HG02852 (cell line): Measurements from ENCODE around the gene TFEB.

Source experiments
- ATAC-seq: cut with Tn5 transposase; IDR thresholded peaks from one replicate; pipeline ENCODE4 v1.9.1; 2021; ENCODE audit warnings: mild to moderate bottlenecking, moderate library complexity; ENCODE audit not compliant: unreplicated experiment

Gene TFEB

GRCh38 chr6:41692730-41693129 lies 42.7 kb downstream of the TFEB start:
- no peak for ATAC-seq

- ATAC-seq: no peak
These were observed 43.2 kb downstream of the TFEB start for GRCh38 chr6:41692080-41692675.

- no peak for ATAC-seq
These were observed 43.9 kb downstream of the TFEB start for GRCh38 chr6:41691426-41692079.

- ATAC-seq: no peak
These were observed 44.7 kb downstream of the TFEB start for GRCh38 chr6:41690541-41691330.

GRCh38 chr6:41689171-41690008 lies 46.0 kb downstream of the TFEB start:
- ATAC-seq: no peak

- no peak for ATAC-seq
These were observed 47.0 kb downstream of the TFEB start for GRCh38 chr6:41688256-41688965.

- ATAC-seq: no peak
These were observed 47.8 kb downstream of the TFEB start for GRCh38 chr6:41687501-41688175.

GRCh38 chr6:41685641-41686380 lies 49.6 kb downstream of the TFEB start:
- no peak for ATAC-seq

GRCh38 chr6:41684311-41685180 lies 50.9 kb downstream of the TFEB start:
- ATAC-seq: no peak

GRCh38 chr6:41683523-41684310 lies 51.7 kb downstream of the TFEB start:
- peak; percentile 67 for ATAC-seq

- no peak for ATAC-seq
These were observed 52.2 kb downstream of the TFEB start for GRCh38 chr6:41683273-41683522.

GRCh38 chr6:41682497-41683272 lies 52.7 kb downstream of the TFEB start:
- ATAC-seq: no peak

GRCh38 chr6:41682056-41682477 lies 53.3 kb downstream of the TFEB start:
- ATAC-seq: peak; percentile 46

GRCh38 chr6:41680182-41680965 lies 55.0 kb downstream of the TFEB start:
- ATAC-seq: no peak

GRCh38 chr6:41679696-41680095 lies 55.7 kb downstream of the TFEB start:
- no peak for ATAC-seq

GRCh38 chr6:41678511-41679084 lies 56.8 kb downstream of the TFEB start:
- no peak for ATAC-seq
